ENCODE results near the gene TPRN.
A peak's percentile ranks its signal among the peaks of the same experiment; 100 is the strongest.

TPRN gene

GRCh38 chr9:137223078-137223970, 22.8 kb upstream of the TPRN start:
- DNase-seq, result peak; percentile 97

GRCh38 chr9:137222190-137223077, 21.9 kb upstream of the TPRN start, which contains the start of gene RNF208:
Gene RNF208 (minus strand): TSS chr9:137222240. CDS start chr9:137221212, 1,028 bp downstream.
- peak; percentile 23 for DNase-seq

- no peak for DNase-seq
Observed at GRCh38 chr9:137221506-137222111, 21.1 kb upstream of the TPRN start.

GRCh38 chr9:137221095-137221505, 20.6 kb upstream of the TPRN start:
- no peak for DNase-seq

GRCh38 chr9:137220317-137221094, 20.0 kb upstream of the TPRN start:
- DNase-seq, result no peak

- DNase-seq, result no peak
Observed at GRCh38 chr9:137219757-137220316, 19.3 kb upstream of the TPRN start.

GRCh38 chr9:137218754-137219271, 18.3 kb upstream of the TPRN start:
- DNase-seq, result no peak

GRCh38 chr9:137218212-137218753, 17.7 kb upstream of the TPRN start:
- DNase-seq, result no peak

GRCh38 chr9:137217276-137218211, 17.0 kb upstream of the TPRN start:
- no peak for DNase-seq

GRCh38 chr9:137216188-137216965, 15.8 kb upstream of the TPRN start:
- DNase-seq, result no peak

GRCh38 chr9:137215196-137215986, 14.8 kb upstream of the TPRN start:
- no peak for DNase-seq

- DNase-seq, result no peak
Observed at GRCh38 chr9:137214620-137215019, 14.1 kb upstream of the TPRN start.

- DNase-seq, result no peak
Observed at GRCh38 chr9:137213160-137214060, 12.9 kb upstream of the TPRN start.

- no peak for DNase-seq
Observed at GRCh38 chr9:137212520-137212919, 12.0 kb upstream of the TPRN start.

GRCh38 chr9:137211532-137211931, 11.0 kb upstream of the TPRN start:
- no peak for DNase-seq

- DNase-seq, result no peak
Observed at GRCh38 chr9:137206602-137207001, 6.1 kb upstream of the TPRN start.

All from NCI-H1092 treated with DMSO at 0.1 percent for 48 hours (cell line).